CD4-positive, alpha-beta T cell treated with Interferon alpha-2 for 1 hour (primary cell): ENCODE results near the gene INTS6L.
"Not testable (repeated sequence)": the region's sequence is repeated elsewhere in the genome, so short reads cannot be mapped to it uniquely, and the experiment has no call there.

Experiments used
- DNase-seq, 2 donors: peaks; one replicate each; pipeline ENCODE4 v3.0.0-alpha.2; 2020 to 2022

The INTS6L gene

DNA sequence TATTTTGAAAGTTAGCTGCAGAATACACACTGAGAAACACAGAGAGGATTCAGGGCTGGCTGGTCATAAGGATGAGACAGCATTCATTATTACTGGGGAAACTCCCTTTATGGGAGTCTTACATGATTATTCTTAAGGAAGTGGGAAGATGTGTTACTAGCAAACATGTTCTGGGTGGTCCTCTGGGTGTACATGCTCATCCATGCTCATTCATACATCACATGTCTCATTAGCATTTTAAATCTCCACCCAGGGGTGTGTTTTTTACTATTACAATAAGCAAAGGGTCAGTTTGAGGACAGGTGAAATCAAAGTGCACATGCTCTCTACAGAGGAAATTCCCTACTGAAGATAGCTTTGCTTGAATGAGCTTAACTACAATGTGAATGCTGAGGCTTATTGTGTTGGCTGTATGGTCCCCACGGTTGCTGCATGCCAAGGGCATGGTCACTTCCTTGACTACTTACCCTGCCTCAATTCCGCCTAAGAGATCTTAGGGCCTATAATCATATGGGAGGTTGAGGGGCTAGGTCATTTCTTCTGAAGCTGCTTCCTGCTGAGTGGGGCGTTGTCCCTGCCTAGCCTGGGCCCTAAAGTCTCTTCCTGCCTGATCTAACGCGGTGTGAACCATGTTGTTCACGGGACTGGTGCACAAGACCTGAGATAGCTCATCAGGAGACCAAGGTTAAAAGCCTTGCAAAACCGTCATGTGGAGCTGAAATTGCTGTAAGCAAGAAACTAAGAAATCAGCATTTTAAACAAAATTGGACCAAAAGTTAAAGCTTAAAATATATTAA lies 104.1 kb downstream of the INTS6L start:
- DNase-seq: not testable (repeated sequence)

DNA sequence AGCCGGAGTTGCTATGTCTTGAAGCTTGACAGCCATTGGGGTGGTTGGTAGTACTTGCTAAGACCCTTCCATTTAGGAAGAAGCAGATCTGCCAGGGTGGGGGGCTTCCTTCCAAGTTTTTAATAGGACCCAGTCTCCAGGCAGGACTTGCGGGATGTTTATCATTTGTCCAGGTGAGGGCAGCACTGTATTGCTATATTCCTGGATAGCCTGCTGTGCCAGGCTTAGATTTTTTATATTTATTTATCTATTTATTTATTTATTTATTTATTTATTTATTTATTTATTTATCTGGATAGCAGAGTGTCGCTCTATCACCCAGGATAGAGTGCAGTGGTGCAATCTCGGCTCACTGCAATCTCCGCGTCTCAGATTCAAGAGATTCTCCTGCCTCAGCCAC lies 105.5 kb downstream of the INTS6L start:
- DNase-seq: no peak

DNA sequence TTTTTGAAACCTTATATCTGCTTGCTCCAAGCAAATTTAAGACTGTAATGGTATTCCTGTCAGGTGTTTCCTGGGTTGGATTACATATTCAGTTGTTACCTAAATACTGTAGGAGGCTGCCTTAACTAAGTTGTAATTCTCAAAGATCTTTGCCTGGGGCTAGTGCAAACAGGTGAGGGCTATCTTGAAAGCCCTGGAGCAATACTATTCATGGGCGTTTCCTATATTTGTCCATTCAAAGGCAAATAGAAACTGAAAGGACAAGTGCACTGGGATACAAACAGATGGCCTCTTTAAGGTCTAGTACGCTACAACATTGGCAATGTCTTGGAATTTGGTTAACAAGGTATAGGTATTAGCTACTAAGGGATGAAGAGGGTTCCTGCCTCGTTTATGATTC lies 108.9 kb downstream of the INTS6L start:
- DNase-seq: no peak
